Fibroblast of upper back skin (primary cell): ENCODE data around the gene MMP17.
"Not testable (repeated sequence)": the region's sequence is repeated elsewhere in the genome, so short reads cannot be mapped to it uniquely, and the experiment has no call there.

Experiments
- DNase-seq: peaks from one replicate; pipeline ENCODE4 v3.0.0-alpha.2; 2013

The MMP17 gene

GRCh38 chr12:131800594-131801135, 27.5 kb upstream of the MMP17 start:
- no peak for DNase-seq

GRCh38 chr12:131801254-131801866, 26.8 kb upstream of the MMP17 start:
- DNase-seq: no peak

GRCh38 chr12:131803961-131804521, 24.2 kb upstream of the MMP17 start:
- DNase-seq: peak; percentile 65

DNA sequence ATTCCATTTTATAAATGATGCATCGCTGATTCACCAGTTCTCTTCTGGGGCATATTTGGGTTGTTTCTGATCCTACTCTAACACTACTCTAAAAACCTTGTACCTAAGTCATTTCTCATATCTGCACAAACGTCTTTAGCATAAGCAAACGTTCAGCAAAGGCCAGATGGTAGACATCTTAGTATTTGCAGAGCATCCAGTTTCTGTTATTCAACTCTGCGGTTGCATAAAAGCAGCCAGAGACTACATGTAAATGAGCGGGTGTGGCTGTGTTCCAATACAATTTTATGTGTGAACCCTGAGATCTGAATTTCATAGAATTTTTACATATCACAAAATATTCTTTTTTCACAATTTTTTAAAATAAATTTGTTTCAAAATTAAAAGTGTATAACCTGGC, 22.8 kb upstream of the MMP17 start:
- no peak for DNase-seq

DNA sequence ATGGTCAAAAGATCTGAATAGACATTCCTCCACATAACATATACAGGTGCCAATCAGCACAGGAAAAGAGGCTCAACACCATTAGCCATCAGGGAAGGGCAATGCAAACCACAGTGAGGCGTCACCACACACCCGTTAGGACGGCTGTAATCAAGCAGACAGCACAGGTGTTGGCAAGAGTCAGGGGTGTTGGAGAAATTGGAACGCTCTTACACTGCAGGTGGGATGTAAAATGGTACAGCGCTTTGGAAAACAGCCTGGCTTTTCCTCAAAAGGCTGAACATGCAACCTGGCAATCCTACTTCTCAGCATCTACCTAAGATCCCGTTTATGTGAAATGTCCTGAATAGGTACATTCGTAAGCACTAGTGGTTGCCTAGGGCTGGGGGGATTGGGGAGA, 21.5 kb upstream of the MMP17 start:
- no peak for DNase-seq

DNA sequence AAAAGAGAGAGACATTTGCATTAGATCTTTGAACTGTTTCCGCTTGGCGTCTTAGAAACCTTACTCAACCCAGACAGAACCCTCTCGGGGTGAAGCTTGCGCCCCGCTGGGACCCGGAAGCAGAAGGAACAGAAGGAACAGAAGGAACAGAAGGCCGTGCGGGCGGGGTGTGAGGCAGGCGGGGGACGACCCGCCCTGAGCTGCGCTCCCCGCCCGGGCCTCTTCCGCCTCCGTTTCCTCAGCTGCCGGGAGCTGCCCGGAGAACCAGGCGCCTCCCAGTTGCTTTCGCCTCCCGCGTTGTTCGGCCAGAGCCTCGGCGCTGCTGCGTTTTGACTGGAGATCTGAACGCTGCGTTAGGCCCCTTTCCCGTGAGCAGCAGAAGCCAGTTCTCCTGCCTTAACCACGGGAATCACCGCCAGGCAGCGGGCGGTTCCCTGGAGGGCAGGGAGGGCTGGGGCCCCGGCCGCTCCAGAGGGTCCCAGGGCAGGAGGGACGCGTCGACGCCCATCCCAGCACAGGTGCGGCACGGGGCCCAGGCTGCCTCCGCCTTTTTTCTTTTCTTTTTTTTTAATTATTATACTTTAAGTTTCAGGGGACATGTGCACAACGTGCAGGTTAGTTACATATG, 19.3 kb upstream of the MMP17 start:
- no peak for DNase-seq

DNA sequence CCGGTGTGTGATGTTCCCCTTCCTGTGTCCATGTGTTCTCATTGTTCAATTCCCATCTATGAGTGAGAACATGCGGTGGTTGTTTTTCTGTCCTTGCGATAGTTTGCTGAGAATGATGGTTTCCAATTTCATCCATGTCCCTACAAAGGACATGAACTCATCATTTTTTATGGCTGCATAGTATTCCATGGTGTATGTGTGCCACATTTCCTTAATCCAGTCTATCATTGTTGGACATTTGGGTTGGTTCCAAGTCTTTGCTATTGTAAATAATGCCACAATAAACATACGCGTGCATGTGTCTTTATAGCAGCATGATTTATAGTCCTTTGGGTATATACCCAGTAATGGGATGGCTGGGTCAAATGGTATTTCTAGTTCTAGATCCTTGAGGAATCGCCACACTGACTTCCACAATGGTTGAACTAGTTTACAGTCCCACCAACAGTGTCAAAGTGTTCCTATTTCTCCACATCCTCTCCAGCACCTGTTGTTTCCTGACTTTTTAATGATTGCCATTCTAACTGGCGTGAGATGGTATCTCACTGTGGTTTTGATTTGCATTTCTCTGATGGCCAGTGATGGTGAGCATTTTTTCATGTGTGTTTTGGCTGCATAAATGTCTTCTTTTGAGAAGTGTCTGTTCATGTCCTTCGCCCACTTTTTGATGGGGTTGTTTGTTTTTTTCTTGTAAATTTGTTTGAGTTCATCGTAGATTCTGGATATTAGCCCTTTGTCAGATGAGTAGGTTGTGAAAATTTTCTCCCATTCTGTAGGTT, 18.5 kb upstream of the MMP17 start:
- DNase-seq: not testable (repeated sequence)

GRCh38 chr12:131810726-131811125, 17.5 kb upstream of the MMP17 start:
- no peak for DNase-seq

- no peak for DNase-seq
Measured at GRCh38 chr12:131815131-131815530, 13.1 kb upstream of the MMP17 start.

DNA sequence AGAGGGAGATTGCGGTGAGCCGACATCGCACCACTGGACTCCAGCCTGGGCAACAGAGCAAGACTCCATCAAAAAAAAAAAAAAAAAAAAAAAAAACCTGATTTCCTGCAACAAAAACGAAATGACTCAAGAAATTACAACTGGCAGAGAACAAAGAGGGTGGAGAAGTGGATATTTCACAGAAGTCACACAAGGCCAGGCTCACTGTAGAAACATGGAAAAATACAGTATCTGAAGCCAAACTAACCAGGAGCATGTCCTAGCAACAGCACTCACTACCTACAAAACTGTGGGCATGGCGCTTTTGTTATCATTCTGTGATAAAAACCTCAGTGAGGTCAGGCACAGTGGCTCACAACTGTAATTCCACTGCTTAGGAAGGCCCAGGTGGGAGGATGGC, 11.7 kb upstream of the MMP17 start:
- no peak for DNase-seq

DNA sequence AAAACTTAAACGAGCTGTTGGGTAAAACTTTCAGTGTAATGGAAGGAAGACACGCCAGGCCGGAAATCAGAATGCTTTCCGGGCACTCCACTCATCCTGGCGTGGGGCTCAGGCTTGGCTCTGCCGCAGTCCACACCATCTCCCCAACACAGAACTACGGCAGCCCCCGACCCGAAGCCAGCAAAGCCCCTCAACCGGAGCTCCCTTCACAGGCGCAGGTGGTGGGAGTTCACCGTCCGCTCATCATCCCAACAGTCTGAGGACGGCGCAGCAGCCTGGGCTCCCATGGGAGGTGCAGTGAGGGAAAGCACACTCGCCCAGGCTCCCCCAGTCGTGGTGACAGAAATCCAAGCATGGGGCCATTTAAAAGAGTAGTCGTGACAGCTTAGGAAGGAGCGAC, 11.0 kb upstream of the MMP17 start:
- DNase-seq: no peak

GRCh38 chr12:131818821-131819585, 9.2 kb upstream of the MMP17 start:
- no peak for DNase-seq

- DNase-seq: no peak
Measured at GRCh38 chr12:131824450-131824849, 3.7 kb upstream of the MMP17 start.

DNA sequence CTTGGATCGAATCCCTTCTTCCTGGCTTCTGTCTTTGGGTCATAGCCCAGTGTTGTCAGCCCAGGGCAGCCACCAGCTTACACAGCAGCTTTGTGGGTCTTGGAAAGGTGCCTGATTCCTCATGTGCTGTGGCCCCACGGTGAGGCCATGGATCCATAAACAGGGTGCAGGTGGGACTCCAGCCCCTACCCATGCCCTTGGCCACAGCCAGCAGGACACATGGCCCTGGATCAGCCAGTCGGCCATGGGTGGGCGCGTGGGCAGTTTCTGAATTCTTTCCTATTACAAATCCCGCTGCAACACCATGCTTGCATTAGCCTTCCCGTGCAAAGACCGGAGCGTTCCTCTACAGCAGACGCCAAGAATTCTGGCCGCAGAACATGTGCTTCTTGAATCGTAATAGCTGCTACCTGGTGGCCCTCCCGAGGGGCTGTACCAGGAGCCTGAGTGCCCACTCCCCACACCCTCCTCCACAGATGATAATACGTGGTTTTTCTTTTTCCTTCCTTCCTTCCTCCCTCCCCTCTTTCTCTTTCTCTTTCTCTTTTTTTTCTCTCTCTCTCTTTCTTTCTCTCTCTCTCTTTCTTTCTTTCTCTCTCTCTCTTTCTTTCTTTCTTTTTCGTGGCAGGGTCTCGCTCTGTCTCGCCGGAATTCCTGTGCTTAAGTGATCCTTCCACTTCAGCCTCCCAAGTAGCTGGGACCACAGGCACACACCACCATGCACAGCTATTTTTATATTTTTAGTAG, 2.9 kb upstream of the MMP17 start:
- DNase-seq: peak; percentile 30

DNA sequence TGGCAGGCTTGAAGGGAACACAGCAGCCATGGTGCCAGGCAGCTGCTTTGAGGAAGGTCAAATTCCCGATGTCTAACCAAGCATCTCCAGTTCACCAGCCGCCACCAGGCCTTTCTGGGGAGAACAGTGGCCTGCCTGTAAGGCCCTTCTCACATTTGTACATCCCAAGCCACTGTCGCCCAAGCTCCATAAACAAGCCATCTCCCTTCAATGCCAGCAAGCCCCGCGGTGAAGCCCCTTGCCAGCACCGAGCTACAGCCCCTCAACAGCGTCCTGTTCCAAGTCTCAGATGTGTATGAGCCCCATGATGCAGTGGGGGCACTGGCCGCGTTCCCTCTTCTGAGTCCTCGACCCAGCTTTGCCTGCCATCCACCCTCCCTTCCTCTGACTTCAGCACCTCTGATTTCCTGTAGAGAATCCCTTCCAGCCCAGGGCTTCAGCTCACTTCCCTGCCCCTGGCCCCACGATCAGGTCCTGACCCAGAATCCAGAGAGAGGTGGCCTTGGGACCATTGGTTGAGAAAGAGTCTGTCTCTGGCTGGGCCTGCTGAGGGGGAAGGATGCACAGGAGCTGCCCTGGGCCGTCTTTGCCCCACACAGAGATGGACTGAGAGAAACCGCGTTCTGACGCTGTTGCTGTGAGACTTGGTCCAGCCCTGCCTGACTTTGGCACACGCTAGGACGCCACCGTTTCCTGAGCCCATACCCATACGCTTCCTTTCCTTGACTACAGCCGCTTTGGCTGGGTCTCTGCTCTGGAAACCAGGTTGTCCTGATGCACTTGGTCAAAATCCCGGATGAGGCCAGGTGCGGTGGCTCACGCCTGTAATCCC, 1.9 kb upstream of the MMP17 start:
- no peak for DNase-seq

- DNase-seq: no peak
Measured at GRCh38 chr12:131828671-131829355, 620 bp downstream of the MMP17 start.

- peak; percentile 10 for DNase-seq
Measured at GRCh38 chr12:131829356-131829747, 1.2 kb downstream of the MMP17 start.

- DNase-seq: no peak
Measured at GRCh38 chr12:131829791-131830334, 1.7 kb downstream of the MMP17 start.

DNA sequence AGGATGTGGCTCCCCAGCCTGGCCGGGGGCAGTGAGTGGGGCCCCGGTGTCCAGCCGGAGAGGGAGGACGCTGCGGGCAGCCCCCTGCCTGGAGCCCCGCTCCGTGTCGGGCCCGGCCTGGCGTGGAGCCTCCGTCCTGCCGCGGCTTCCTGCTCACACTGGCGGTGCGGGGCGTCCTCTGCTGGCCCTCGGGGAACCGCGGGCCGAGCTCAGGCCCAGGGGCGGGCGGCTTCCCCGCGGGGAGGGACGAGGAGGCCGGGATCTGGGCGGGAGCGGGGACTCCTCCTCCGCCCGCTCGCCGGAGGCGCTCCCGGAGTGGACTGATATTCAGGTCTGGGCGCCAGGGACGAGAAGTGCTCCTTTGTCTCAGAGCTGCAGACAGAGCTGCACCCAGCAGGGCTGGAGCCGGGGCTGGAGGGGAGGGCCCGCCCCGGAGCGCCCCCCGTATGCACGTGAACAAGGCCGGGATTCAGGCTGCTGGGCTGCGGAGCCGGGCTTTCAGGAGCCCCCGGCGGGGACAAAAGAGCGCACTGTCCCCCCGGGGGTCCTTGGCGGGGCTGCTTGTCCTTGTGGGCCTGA, 2.2 kb downstream of the MMP17 start:
- DNase-seq: peak; percentile 88
